ENCODE results near the gene PLA2G15.

DNA sequence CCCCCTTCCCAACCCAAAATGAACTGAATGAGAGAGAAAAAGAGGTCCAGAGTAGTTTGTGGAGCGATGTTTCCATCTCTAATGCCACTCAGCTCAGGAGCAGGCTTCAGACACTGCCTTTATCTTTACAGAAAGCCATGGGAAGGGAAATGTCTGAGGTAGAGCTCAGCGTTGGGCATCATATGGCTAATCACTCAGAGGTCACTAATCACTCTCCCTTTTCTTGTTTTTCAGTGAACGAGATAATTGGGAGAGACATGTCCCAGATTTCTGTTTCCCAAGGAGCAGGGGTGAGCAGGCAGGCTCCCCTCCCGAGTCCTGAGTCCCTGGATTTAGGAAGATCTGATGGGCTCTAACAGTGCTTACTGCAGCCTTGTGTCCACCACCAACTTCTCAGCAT is 19.1 kb upstream of the PLA2G15 start:
- TF ChIP-seq, protein P1, sequence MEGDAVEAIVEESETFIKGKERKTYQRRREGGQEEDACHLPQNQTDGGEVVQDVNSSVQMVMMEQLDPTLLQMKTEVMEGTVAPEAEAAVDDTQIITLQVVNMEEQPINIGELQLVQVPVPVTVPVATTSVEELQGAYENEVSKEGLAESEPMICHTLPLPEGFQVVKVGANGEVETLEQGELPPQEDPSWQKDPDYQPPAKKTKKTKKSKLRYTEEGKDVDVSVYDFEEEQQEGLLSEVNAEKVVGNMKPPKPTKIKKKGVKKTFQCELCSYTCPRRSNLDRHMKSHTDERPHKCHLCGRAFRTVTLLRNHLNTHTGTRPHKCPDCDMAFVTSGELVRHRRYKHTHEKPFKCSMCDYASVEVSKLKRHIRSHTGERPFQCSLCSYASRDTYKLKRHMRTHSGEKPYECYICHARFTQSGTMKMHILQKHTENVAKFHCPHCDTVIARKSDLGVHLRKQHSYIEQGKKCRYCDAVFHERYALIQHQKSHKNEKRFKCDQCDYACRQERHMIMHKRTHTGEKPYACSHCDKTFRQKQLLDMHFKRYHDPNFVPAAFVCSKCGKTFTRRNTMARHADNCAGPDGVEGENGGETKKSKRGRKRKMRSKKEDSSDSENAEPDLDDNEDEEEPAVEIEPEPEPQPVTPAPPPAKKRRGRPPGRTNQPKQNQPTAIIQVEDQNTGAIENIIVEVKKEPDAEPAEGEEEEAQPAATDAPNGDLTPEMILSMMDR (conservative IDR thresholded peaks at IDR 0.05; ENCODE audit: low read depth in 2 of 2), result no peak
- no peak for TF ChIP-seq POLR2AphosphoS5 (IDR thresholded peaks at IDR 0.05; ENCODE audit: low read depth)
- TF ChIP-seq, protein P2, sequence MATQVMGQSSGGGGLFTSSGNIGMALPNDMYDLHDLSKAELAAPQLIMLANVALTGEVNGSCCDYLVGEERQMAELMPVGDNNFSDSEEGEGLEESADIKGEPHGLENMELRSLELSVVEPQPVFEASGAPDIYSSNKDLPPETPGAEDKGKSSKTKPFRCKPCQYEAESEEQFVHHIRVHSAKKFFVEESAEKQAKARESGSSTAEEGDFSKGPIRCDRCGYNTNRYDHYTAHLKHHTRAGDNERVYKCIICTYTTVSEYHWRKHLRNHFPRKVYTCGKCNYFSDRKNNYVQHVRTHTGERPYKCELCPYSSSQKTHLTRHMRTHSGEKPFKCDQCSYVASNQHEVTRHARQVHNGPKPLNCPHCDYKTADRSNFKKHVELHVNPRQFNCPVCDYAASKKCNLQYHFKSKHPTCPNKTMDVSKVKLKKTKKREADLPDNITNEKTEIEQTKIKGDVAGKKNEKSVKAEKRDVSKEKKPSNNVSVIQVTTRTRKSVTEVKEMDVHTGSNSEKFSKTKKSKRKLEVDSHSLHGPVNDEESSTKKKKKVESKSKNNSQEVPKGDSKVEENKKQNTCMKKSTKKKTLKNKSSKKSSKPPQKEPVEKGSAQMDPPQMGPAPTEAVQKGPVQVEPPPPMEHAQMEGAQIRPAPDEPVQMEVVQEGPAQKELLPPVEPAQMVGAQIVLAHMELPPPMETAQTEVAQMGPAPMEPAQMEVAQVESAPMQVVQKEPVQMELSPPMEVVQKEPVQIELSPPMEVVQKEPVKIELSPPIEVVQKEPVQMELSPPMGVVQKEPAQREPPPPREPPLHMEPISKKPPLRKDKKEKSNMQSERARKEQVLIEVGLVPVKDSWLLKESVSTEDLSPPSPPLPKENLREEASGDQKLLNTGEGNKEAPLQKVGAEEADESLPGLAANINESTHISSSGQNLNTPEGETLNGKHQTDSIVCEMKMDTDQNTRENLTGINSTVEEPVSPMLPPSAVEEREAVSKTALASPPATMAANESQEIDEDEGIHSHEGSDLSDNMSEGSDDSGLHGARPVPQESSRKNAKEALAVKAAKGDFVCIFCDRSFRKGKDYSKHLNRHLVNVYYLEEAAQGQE (IDR thresholded peaks at IDR 0.05; ENCODE audit: unreplicated experiment), result no peak
- TF ChIP-seq EZH2 (IDR thresholded peaks at IDR 0.05; ENCODE audit: low read depth, unreplicated experiment), result no peak
- no peak for TF ChIP-seq ZNF114 (CRISPR knock-in tag; IDR thresholded peaks at IDR 0.05)
- no peak for TF ChIP-seq CREB1 (CRISPR knock-in tag; IDR thresholded peaks at IDR 0.05; ENCODE audit: low read depth)
- TF ChIP-seq STAT1 (IDR thresholded peaks at IDR 0.05; ENCODE audit: unreplicated experiment), result no peak
- TF ChIP-seq, protein P3, sequence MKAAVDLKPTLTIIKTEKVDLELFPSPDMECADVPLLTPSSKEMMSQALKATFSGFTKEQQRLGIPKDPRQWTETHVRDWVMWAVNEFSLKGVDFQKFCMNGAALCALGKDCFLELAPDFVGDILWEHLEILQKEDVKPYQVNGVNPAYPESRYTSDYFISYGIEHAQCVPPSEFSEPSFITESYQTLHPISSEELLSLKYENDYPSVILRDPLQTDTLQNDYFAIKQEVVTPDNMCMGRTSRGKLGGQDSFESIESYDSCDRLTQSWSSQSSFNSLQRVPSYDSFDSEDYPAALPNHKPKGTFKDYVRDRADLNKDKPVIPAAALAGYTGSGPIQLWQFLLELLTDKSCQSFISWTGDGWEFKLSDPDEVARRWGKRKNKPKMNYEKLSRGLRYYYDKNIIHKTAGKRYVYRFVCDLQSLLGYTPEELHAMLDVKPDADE (IDR thresholded peaks at IDR 0.05), result no peak
- TF ChIP-seq EZH2phosphoT487 (IDR thresholded peaks at IDR 0.05; ENCODE audit: unreplicated experiment), result no peak
- TF ChIP-seq NANOG (IDR thresholded peaks at IDR 0.05; ENCODE audit: borderline replicate concordance), result no peak

All from GM23338 (cell line).